Measurements from ENCODE around the gene GTF2H1. TPM values are rescaled to one million over a fixed set of nuclear protein-coding genes. Genes with fewer than 3 reads are reported as not detected.

GTF2H1 gene
- total RNA-seq, 1 experiment from 2014 or later, result 83.4 TPM

- TF ChIP-seq CTCF (IDR thresholded peaks at IDR 0.05; ENCODE audit: unreplicated experiment), result no peak
- Mint-ChIP-seq H3K4me1 (ENCODE audit: insufficient read depth, unreplicated experiment) (peaks cover 63% of the 10 kb centered on the region), H3K9me3 (ENCODE audit: unreplicated experiment) (no peaks in the 10 kb centered on the region), H3K4me3 (ENCODE audit: unreplicated experiment) (no peak overlapping the region), H3K27me3 (ENCODE audit: insufficient read depth, unreplicated experiment) (no peaks in the 10 kb centered on the region), H3K27ac (ENCODE audit: low read depth, unreplicated experiment) (peak overlapping the region; percentile 96), H3K36me3 (ENCODE audit: insufficient read depth, unreplicated experiment) (peaks cover 38% of the 10 kb centered on the region)
- no TSS peak for BruUV-seq (replicated peaks)
- intact Hi-C loops (cut with micrococcal nuclease), result no loop called here
- CTCF ChIA-PET, result interaction anchor here (0.7 to 1.4 kb wide), 5 partner anchors 9 to 717 kb away, joined by 3 to 7 read pairs (median 3); no protein-coding TSS in a partner anchor
- no peak for DNase-seq (ENCODE audit: unreplicated experiment)
- POLR2A ChIA-PET, result interaction anchor here (0.9 to 12.1 kb wide), 4 partner anchors 8 to 210 kb away, joined by 3 to 163 read pairs (median 7); partner anchors contain the start of genes LDHA and TSG101
These were observed 6.5 kb upstream of the GTF2H1 start for GRCh38 chr11:18315893-18316292.

- no TSS peak for BruUV-seq (replicated peaks)
- Mint-ChIP-seq H3K27ac (ENCODE audit: low read depth, unreplicated experiment) (peak overlapping the region; percentile 100), H3K4me3 (ENCODE audit: unreplicated experiment) (no peak overlapping the region), H3K9me3 (ENCODE audit: unreplicated experiment) (no peaks in the 10 kb centered on the region), H3K4me1 (ENCODE audit: insufficient read depth, unreplicated experiment) (peaks cover 54% of the 10 kb centered on the region), H3K36me3 (ENCODE audit: insufficient read depth, unreplicated experiment) (peaks cover 28% of the 10 kb centered on the region), H3K27me3 (ENCODE audit: insufficient read depth, unreplicated experiment) (no peaks in the 10 kb centered on the region)
- POLR2A ChIA-PET, result interaction anchor here (0.7 kb wide), 1 partner anchor 113 kb away, joined by 3 read pairs; no protein-coding TSS in a partner anchor
- intact Hi-C loops (cut with micrococcal nuclease), result no loop called here
- TF ChIP-seq CTCF (IDR thresholded peaks at IDR 0.05; ENCODE audit: unreplicated experiment), result no peak
- CTCF ChIA-PET, result interaction anchor here (0.6 kb wide), 1 partner anchor 77 kb away, joined by 3 read pairs; the partner anchor contains the start of gene LDHA
- DNase-seq (ENCODE audit: unreplicated experiment), result no peak
These were observed 4.8 kb upstream of the GTF2H1 start for GRCh38 chr11:18317551-18317950.

- no TSS peak for BruUV-seq (replicated peaks)
- no peaks in the 10 kb centered on the region for H3K9me3 Mint-ChIP-seq (ENCODE audit: unreplicated experiment)
- H3K27ac Mint-ChIP-seq (ENCODE audit: low read depth, unreplicated experiment), result peak overlapping the region; percentile 100
- peak overlapping the region; percentile 92 for H3K4me3 Mint-ChIP-seq (ENCODE audit: unreplicated experiment)
- no peak for DNase-seq (ENCODE audit: unreplicated experiment)
- H3K27me3 Mint-ChIP-seq (ENCODE audit: insufficient read depth, unreplicated experiment), result no peaks in the 10 kb centered on the region
- intact Hi-C loops (cut with micrococcal nuclease), result loop anchor here (10.0 kb wide), 1 partner anchor 205 kb away; the partner anchor contains the start of gene TSG101
- POLR2A ChIA-PET, result interaction anchor here (0.6 to 4.8 kb wide), 19 partner anchors 10 to 1731 kb away, joined by 3 to 239 read pairs (median 4); partner anchors contain the start of genes LDHA, SAA1, SPTY2D1 and TSG101
- peaks cover 41% of the 10 kb centered on the region for H3K36me3 Mint-ChIP-seq (ENCODE audit: insufficient read depth, unreplicated experiment)
- CTCF ChIA-PET, result interaction anchor here (0.8 to 2.0 kb wide), 7 partner anchors 9 to 204 kb away, joined by 3 to 10 read pairs (median 5); no protein-coding TSS in a partner anchor
- H3K4me1 Mint-ChIP-seq (ENCODE audit: insufficient read depth, unreplicated experiment), result peaks cover 58% of the 10 kb centered on the region
- no peak for TF ChIP-seq CTCF (IDR thresholded peaks at IDR 0.05; ENCODE audit: unreplicated experiment)
These were observed 2.5 kb upstream of the GTF2H1 start for GRCh38 chr11:18319914-18320313.

- peaks cover 58% of the 10 kb centered on the region for H3K4me1 Mint-ChIP-seq (ENCODE audit: insufficient read depth, unreplicated experiment)
- H3K27me3 Mint-ChIP-seq (ENCODE audit: insufficient read depth, unreplicated experiment), result no peaks in the 10 kb centered on the region
- DNase-seq (ENCODE audit: unreplicated experiment), result no peak
- intact Hi-C loops (cut with micrococcal nuclease), result loop anchor here (10.0 kb wide), 1 partner anchor 204 kb away; the partner anchor contains the start of gene TSG101
- peak overlapping the region; percentile 92 for H3K4me3 Mint-ChIP-seq (ENCODE audit: unreplicated experiment)
- peaks cover 41% of the 10 kb centered on the region for H3K36me3 Mint-ChIP-seq (ENCODE audit: insufficient read depth, unreplicated experiment)
- ChIA-PET CTCF (interaction anchor here (0.6 to 2.0 kb wide), 9 partner anchors 10 to 205 kb away, joined by 3 to 10 read pairs (median 4); no protein-coding TSS in a partner anchor), POLR2A (interaction anchor here (0.6 to 4.8 kb wide), 25 partner anchors 7 to 1730 kb away, joined by 3 to 239 read pairs (median 4); partner anchors contain the start of genes LDHA, SAA1, SPTY2D1 and TSG101)
- no peak for TF ChIP-seq CTCF (IDR thresholded peaks at IDR 0.05; ENCODE audit: unreplicated experiment)
- peak overlapping the region; percentile 100 for H3K27ac Mint-ChIP-seq (ENCODE audit: low read depth, unreplicated experiment)
- H3K9me3 Mint-ChIP-seq (ENCODE audit: unreplicated experiment), result no peaks in the 10 kb centered on the region
- BruUV-seq (replicated peaks), result no TSS peak
These were observed 1.8 kb upstream of the GTF2H1 start for GRCh38 chr11:18320617-18321016.
